HG03064 (cell line): ENCODE results near the gene TAOK1.

Experiments used
- ATAC-seq: cut with Tn5 transposase; IDR thresholded peaks from one replicate; pipeline ENCODE4 v1.9.1; 2021; ENCODE audit warnings: low read depth; ENCODE audit not compliant: unreplicated experiment

The TAOK1 gene

GRCh38 chr17:29591737-29592608, 201.8 kb downstream of the TAOK1 start:
- no peak for ATAC-seq

- ATAC-seq, result no peak
Observed at GRCh38 chr17:29592850-29593551, 202.8 kb downstream of the TAOK1 start, which contains the start of gene ANKRD13B. ANKRD13B (plus strand) TSS chr17:29593132; CDS start chr17:29593622, 490 bp downstream.

- ATAC-seq, result no peak
Observed at GRCh38 chr17:29593591-29594518, 203.7 kb downstream of the TAOK1 start.

GRCh38 chr17:29594519-29595090, 204.4 kb downstream of the TAOK1 start:
- ATAC-seq, result no peak

GRCh38 chr17:29595107-29595942, 205.2 kb downstream of the TAOK1 start:
- ATAC-seq, result no peak

- ATAC-seq, result no peak
Observed at GRCh38 chr17:29595943-29596774, 206.0 kb downstream of the TAOK1 start.

- ATAC-seq, result no peak
Observed at GRCh38 chr17:29596811-29597210, 206.6 kb downstream of the TAOK1 start.

- ATAC-seq, result no peak
Observed at GRCh38 chr17:29597361-29598172, 207.4 kb downstream of the TAOK1 start.
